GM12892 (cell line): ENCODE results near the gene PARG.
"Not testable (repeated sequence)": the region's sequence is repeated elsewhere in the genome, so short reads cannot be mapped to it uniquely, and the experiment has no call there.

Experiments used
- POLR2A ChIP-seq: IDR thresholded peaks from 2 replicates; pipeline ENCODE4 v1.6.1; 2011; ENCODE audit warnings: low read depth, low read length, control low read depth
- POLR2AphosphoS5 ChIP-seq: IDR thresholded peaks from 2 replicates; pipeline ENCODE4 v1.6.1; 2011; ENCODE audit warnings: low read depth, low read length, control low read depth

DNA sequence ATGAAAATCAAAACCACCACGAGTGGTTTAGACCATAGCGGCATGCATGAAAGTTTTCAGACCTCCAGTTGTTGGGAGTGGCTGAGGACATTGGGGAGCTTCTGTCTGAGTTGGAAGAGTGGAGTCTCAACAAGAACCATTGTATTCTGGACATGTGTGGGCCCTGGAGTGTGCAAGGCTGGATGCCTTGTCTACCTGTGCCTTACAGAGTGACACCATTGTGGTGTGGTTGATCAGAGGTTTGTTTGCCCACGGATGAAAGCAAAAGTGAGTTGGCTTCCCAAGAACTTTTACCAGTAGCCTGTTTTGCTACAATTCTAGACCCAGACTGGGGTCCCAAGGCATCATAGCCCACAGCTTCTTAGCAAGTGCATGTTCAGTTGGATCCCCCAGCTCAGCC lies 35.9 kb upstream of the PARG start:
- TF ChIP-seq POLR2A, POLR2AphosphoS5: not testable (repeated sequence)
